ENCODE results near the gene TCHP.

Gene TCHP

GRCh38 chr12:109961612-109962011 is 61.5 kb downstream of the TCHP start:
- no peak for DNase-seq (ENCODE audit: low read depth)

GRCh38 chr12:109962398-109962797 is 62.3 kb downstream of the TCHP start:
- DNase-seq (ENCODE audit: low read depth), result no peak

- DNase-seq (ENCODE audit: low read depth), result no peak
These were observed 63.3 kb downstream of the TCHP start for GRCh38 chr12:109963330-109963729.

GRCh38 chr12:109963743-109964429 is 63.8 kb downstream of the TCHP start:
- DNase-seq (ENCODE audit: low read depth), result no peak

GRCh38 chr12:109966546-109966945 is 66.5 kb downstream of the TCHP start:
- DNase-seq (ENCODE audit: low read depth), result no peak

GRCh38 chr12:109967383-109968031 is 67.4 kb downstream of the TCHP start:
- no peak for DNase-seq (ENCODE audit: low read depth)
